GM21526 (cell line): ENCODE results near the gene CEACAM20.
"Not testable (repeated sequence)": the region's sequence is repeated elsewhere in the genome, so short reads cannot be mapped to it uniquely, and the experiment has no call there.

Experiments
- ATAC-seq: cut with Tn5 transposase; IDR thresholded peaks from one replicate; pipeline ENCODE4 v1.9.1; 2021; ENCODE audit warnings: moderate library complexity; ENCODE audit not compliant: unreplicated experiment, low FRiP score

The CEACAM20 gene

DNA sequence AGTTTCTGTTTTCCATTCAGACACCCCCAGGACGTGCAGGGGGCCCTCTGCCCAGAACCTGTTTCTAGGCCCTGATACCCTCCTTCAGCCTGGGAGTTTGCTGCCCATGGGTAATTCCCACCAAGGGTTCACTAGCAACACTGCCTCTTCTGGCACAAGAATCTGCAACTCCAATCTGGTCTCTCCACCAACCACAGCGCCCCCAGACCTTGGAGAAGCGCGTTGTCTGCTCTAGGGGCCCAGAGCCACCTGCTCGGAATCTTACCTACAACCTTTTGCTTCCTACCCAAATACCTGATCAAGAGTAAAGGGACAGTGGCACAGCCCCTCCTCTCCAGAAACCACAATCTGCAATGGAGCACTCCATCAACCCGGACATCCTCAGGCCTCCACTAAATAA lies 29.9 kb downstream of the CEACAM20 start:
- ATAC-seq: no peak

DNA sequence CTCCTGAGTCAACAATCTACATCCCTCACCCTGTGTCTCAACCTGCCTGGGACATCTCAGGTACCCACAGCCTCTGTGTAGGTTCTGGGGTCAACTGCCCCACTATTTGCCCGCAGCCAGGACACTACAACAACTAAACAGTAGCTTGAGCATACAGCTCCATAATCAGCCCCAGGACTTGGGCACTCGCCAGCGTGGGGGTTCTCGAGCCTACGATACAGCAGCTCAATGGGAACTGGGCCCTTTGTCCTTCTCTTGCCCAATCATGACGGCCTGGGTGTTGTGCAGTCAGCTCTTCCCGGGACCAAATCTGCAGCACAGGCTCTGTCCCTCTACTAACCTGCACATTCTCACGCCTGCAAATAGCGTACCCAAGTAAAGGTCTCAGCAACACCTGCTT lies 30.5 kb downstream of the CEACAM20 start:
- no peak for ATAC-seq

DNA sequence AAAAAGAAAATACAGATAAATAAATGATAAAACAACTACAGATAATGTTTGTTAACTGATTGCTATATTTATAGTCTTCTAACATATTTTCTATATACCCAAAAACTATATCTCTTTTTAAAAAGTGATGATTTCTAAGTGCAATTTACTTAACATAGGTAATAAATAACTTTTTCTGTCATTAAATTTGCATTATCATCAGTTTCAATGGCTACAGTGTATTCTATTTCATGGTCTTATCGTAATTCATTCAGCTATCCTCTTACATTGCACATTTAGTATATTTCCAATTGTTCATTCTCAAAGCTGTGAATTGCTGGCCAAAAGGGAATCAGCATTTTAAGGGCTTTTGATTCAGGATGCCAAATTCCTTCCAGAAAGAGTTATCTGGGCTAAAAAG lies 32.8 kb downstream of the CEACAM20 start:
- no peak for ATAC-seq

DNA sequence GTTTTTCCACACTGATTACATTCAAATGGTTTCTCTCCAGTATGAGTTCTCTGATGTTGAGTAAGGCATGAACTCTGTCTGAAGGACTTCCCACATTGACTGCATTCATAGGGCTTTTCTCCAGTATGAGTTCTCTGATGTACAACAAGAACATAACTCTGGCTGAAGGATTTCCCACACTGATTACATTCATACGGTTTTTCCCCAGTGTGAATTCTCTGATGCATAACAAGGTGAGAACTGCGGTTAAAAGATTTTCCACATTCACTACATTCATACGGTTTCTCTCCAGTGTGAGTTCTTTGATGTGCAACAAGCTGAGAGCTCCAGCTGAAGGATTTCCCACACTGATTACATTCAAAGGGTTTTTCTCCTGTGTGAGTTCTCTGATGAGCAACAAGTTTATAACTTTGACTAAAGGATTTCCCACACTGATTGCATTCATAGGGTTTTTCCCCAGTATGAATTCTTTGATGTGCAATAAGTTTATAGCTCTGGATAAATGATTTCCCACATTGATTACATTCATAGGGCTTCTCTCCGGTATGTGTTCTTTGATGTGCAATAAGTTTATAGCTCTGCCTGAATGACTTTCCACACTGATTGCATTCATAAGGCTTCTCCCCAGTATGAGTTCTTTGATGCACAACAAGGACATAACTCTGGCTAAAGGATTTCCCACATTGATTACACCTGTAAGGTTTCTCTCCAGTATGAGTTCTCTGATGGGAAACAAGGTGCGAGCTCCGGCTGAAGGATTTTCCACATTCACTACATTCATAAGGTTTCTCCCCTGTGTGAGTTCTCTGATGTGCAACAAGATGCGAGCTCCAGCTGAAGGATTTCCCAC lies 52.7 kb downstream of the CEACAM20 start:
- no peak for ATAC-seq

DNA sequence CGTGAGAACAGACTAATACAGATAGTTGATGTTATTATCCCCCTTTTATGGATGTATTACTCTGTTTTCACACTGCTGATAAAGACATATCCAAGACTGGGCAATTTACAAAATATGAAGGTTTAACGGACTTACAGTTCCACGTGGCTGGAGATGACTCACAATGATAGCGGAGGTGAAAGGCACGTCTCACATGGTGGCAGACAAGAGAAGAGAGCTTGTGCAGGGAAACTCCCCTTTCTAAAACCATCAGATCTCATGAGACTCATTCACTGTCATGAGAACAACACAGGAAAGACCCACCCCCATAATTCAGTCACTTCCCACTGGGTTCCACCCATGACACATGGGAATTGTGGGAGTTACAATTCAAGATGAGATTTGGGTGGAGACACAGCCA lies 60.7 kb downstream of the CEACAM20 start:
- ATAC-seq: not testable (repeated sequence)

DNA sequence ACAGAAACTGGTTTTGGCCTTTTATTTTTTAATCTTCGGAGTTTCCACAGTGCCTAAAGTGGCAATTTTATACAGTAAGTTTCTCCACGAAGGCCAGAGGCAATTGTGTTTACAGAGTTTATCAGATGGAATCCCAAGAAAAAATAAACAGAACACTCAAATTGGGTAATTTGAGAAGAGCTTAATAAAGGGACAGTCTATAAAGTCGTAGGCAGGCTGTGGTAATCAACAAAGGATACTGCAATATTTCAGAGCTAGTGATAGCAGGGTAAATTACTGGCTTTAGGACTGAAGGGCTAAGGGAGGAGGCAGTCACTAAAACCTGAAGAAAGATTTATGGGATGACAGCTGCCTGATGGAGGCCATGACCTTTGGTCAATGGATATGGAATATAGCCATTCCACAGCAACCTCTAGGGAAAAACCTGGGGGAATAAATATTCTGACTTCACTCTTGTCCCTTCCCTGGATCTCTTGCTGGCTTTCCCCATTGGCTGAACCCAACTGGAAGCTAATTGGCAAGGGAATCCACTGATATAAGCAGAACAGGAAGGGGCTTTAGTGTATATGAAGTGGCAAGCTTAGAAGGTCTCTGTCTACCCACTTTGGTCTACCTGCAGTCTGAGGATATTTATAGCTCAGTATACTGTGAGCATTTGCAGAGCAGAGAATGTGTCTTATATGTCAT lies 66.7 kb downstream of the CEACAM20 start:
- ATAC-seq: not testable (repeated sequence)
